ENCODE measurements around the gene FKBP5.

DNA sequence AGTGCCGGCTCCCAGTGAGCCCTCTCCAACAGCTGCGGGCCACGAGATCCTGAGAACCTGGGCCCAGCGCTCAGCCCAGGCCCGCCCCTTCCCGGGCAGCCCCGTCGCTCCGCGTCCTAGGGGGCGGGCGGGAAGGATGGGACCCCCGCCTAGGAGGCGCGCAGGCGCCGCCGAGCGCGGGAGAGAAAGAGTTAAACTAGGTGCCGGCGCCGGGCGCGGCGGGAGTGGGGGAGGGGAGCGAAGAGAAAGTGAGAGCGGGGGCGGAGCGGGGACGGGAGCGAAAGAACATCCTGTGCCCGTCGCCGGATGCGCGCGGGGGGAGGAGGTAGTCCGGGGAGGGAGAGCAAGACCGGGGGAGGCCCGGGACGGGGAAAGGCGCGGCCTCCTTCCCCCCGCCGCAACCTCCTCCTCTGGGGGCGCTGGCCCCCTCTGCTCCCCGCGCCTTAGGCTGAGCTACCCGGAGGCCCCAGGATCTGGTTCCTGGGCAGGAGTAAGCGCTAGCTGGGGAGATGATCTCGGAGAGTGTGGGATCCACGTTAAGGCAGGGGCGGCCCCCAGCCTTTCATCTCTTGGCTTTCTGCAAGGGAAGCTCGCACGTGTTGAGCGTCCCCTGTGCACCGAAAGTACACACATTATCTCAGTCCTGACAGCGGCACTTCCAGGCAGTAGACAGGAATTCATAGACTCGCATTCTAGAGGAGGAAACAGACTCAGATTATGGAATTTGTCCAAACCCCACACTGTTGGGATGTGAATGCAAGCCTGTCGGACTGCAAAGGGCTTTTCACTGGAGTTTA, 43.2 kb upstream of the FKBP5 start:
- peak in 3 of 6 experiments; percentile 7 to 18 (median 16) for TF ChIP-seq CTCF (IDR thresholded peaks at IDR 0.05)
- TF ChIP-seq POLR2A (IDR thresholded peaks at IDR 0.05), result peak in 3 of 4 donors; percentile 6 to 68 (median 63)

Data from esophagus squamous epithelium (tissue), 4 donors.